HG03520 (cell line): ENCODE data around the gene FGF16.
"Not testable (repeated sequence)": the region's sequence is repeated elsewhere in the genome, so short reads cannot be mapped to it uniquely, and the experiment has no call there.

Experiments
- ATAC-seq: cut with Tn5 transposase; IDR thresholded peaks from one replicate; pipeline ENCODE4 v1.9.1; 2021; ENCODE audit warnings: mild to moderate bottlenecking, moderate library complexity; ENCODE audit not compliant: unreplicated experiment

The FGF16 gene

DNA sequence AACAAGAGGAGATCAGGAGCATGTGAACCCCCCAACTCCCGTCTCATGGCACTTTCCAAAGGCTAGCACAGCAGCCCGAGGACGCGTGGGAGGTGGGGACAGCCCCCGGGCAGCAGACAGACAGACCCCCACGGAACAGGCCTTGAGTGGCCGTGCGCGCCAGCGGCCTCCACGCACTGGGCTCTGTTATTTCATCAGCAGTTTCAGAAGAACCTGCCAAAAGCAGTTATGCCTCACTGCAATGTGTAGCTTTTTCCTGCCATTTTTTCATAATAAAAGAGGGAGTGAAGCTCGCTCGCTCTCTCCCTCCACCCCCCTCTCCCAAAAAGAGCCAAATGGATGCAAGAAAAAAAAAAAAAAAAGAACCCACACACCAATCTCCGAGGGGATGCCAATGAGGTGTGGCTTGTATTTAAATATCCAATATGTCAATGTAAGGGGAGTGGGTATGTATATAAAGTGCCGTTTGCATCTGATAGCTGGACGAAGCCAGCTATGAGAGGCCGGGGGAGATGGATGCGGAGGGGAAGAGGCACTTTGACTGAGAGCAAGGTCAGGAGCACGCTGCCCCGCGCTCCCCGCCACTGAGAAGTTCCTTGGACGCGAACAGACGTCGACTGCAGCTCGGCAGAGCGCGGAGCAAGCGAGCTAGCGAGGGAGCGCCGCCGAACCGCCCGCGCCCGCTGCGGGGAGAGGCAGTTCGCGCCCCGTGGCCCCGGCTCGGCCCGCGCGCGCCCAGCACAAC lies at the start of gene FGF16:
TSS of gene FGF16 (plus strand) at position 482 of the 745 bp plus-strand sequence. CDS start 286 bp downstream, outside the sequence.
- ATAC-seq, result no peak

GRCh38 chrX:77398330-77398954 lies 48.7 kb upstream of the FGF16 start:
- ATAC-seq, result no peak

DNA sequence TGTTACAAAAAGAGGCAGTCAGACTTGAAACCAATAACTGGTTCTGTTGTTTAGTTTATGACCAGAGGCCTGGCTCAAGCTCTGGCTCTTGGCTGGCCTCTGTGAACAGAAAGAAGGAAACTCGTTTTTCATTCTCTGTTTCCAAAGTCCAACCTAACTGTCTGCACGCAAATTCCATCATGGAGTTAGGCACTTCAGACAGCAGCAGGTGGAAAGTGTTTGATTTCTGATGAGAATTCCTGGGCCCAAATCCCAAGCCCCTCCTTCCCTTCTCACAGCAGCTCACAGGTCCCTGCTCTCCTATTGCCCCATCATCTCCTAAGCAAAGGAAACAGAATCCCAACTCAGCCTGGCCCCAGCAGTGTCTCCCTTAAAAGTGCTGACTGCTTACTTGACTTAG lies 42.8 kb upstream of the FGF16 start:
- no peak for ATAC-seq

- ATAC-seq, result not testable (repeated sequence)
Measured at GRCh38 chrX:77407821-77408220, 39.4 kb upstream of the FGF16 start.

GRCh38 chrX:77412631-77413030 lies 34.6 kb upstream of the FGF16 start:
- ATAC-seq, result no peak

DNA sequence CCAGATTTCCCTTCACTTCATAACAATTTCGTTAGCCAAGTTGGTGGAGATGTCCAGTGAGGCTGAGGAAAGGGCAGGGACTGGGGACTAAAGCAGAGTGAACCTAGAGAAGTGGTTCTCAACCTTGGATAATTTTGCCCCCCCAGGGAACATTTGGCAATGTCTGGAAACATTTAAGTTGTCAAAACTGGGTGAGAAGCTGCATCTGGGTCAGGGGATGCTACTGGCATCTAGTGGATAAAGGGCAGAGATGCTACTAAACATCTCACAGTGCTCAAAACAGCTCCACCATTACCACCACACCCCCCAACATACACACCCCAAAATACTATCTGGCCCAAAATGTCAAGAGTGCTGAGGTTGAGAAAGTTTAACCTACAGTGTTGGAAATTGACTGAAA lies 32.0 kb upstream of the FGF16 start:
- no peak for ATAC-seq

DNA sequence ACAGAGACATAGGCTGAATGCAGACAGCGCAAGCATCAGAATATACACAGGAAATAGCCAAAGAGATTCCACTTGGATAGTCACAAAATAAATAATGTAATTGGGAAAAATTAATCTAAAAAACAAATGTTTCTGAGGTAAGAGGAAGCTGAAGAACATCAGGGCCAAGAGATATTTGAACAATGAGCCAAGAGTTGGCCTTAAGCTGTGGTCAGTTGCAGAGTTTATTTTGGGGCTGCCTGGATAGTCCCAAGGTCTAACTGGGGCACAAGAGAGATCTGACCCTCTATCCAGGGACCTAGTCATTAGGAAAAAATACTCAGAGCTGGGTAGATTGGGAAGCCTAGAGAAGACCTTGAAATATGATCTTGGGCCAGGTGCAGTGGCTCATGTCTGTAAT lies 31.3 kb upstream of the FGF16 start:
- no peak for ATAC-seq

- ATAC-seq, result no peak
Measured at GRCh38 chrX:77422891-77423648, 24.1 kb upstream of the FGF16 start.

DNA sequence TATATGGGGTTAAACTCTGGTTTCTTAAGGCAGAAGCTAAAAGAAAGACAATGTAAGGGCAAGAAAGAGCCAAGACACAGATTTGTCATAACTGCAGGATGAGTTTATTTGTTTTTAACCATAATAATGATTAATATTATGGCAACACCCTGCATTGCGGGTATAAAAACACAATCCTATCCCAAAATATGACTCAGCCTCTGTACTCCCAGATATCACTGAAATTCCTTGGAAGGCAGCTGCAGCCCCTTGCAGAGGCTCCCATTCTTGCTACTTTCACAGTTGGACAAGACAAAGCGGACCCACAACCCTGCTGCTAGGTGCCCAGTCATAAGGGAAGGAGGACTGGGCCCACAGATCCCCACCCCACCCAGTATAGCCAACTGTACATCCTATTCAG lies 20.4 kb upstream of the FGF16 start:
- ATAC-seq, result no peak

DNA sequence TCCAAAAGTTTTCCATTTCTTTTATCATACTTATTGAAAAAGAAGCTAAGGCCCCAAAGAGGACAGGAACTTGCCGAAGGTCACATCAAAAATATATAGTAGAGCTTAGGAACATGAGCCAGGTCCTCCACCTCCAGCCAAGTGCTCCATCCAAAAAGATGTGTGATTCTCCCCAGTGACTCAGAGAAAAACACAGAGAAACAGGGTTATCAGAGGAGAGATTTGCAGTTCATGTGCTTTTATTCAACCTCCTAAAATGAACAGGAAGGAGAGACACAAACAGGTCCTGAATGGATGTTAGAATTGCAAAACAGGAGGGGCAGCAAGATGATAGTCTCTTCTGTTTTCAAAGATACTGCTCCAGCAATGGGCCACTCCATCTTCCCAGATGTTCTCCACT lies 19.6 kb upstream of the FGF16 start:
- ATAC-seq, result no peak

DNA sequence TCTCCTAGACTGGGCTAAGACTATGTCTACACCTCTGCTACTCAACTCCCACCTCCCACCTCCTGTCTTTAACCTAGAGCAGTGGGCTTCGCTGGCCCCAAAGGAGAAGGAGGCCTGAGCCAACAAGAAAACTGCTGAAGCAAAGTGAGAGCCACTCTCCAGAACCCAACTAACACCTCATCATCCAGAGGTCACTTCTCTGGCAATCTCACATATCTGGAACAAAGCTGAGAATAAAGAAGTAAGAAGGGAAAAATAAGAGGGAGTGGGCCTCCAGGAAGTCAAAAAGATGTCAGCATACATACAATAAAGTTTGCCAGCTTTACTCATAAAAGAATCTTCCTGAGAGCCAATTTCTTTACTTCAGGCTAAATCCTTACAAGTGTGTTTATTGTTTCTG lies 18.6 kb upstream of the FGF16 start:
- ATAC-seq, result no peak

GRCh38 chrX:77431227-77431626 lies 16.0 kb upstream of the FGF16 start:
- ATAC-seq, result no peak

- no peak for ATAC-seq
Measured at GRCh38 chrX:77433001-77433400, 14.2 kb upstream of the FGF16 start.

GRCh38 chrX:77434962-77435361 lies 12.2 kb upstream of the FGF16 start:
- ATAC-seq, result no peak

DNA sequence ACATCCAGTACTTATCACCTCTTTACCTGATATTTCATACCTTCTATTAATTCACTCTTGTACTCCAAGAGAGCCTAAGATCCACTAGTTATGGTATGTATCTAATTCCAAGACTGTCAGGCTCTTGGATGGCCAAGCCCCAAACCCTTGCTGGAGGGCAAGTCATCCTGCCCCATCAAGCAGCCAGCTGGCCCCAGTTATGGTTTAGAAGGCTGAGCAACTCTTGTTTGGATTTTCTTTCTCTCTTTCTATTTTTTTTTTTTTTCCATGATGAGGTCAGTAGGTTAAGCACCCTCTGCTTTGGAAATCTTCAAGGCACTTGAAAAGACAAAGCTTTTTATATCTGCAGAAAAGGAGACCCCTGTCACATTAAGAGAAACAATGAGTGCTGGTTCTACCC lies 10.9 kb upstream of the FGF16 start:
- no peak for ATAC-seq

GRCh38 chrX:77436682-77437081 lies 10.5 kb upstream of the FGF16 start:
- no peak for ATAC-seq

- ATAC-seq, result no peak
Measured at GRCh38 chrX:77440330-77440729, 6.9 kb upstream of the FGF16 start.

- ATAC-seq, result no peak
Measured at GRCh38 chrX:77441033-77441432, 6.2 kb upstream of the FGF16 start.

DNA sequence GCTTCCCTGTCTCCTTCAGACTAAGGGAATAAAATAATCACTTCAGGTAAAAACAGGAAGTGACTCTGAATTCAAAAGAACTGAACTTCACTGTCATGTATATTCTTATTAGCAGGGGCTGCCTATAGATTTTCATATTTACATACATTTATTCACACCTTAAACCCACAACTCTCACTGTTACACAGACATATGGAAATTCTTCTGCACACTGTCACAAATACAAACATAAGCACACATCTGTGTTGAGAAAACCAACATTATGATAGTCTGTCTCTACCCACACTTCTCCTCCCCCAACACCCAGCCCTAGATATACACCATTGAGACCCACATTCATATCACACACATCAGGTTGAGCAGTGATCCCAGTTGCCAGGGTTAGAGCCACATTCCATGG lies 5.7 kb upstream of the FGF16 start:
- ATAC-seq, result no peak

- ATAC-seq, result no peak
Measured at GRCh38 chrX:77442728-77443127, 4.5 kb upstream of the FGF16 start.

GRCh38 chrX:77444075-77444474 lies 3.1 kb upstream of the FGF16 start:
- ATAC-seq, result no peak

DNA sequence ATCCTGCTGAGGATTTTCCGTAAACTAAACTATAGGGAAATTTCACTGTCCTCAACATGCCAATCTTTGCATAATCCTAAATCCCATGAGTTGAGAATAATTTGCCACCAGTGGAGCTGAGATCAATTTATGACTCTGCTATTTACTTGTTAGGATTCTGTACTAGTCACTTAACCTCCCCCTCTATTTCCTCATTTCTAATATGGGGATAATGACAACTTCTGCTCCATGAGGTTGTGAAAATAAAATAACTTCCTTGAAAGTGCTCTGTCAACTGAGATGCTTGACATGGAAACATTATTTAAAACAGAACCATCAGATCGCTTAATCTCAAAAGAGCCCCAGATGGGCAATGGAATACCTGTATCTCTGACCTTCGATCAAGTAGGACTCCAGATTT lies 2.6 kb upstream of the FGF16 start:
- ATAC-seq, result no peak
